Measurements from ENCODE around the gene DAP. TPM values are rescaled to one million over a fixed set of nuclear protein-coding genes. Genes with fewer than 3 reads are reported as not detected.

The DAP gene
- total RNA-seq, 1 experiment from 2014 or later: 108 TPM

GRCh38 chr5:10701567-10702039 lies 59.4 kb downstream of the DAP start:
- in situ Hi-C loops (cut with HindIII; ENCODE audit: low pct_unique_long_range_greater_than_20kb, low sequenced_read_pairs): no loop called here
- Histone ChIP-seq H3K27ac (ENCODE audit: low read length) (no peak overlapping the region), H3K9me3 (ENCODE audit: control insufficient read depth, insufficient read depth, low read depth, low read length) (no peaks in the 10 kb centered on the region), H3K36me3 (ENCODE audit: control insufficient read depth, insufficient read depth, low read length) (no peaks in the 10 kb centered on the region), H3K4me1 (ENCODE audit: control insufficient read depth, insufficient read depth, low read length) (peaks cover 12% of the 10 kb centered on the region), H3K4me3 (ENCODE audit: low read depth in 2 of 2, low read length in 2 of 2) (no peak overlapping the region), H3K27me3 (ENCODE audit: control insufficient read depth, insufficient read depth, low read length) (no peaks in the 10 kb centered on the region)
- no peak for TF ChIP-seq TCF7L2 (IDR thresholded peaks at IDR 0.05; ENCODE audit: low read depth, low read length)
- TF ChIP-seq SIN3A (IDR thresholded peaks at IDR 0.05; ENCODE audit: borderline replicate concordance, insufficient read depth, low read depth, low read length): no peak
- no peak for TF ChIP-seq POLR2AphosphoS5 (IDR thresholded peaks at IDR 0.05; ENCODE audit: low read depth, low read length)
- TF ChIP-seq, protein P1, sequence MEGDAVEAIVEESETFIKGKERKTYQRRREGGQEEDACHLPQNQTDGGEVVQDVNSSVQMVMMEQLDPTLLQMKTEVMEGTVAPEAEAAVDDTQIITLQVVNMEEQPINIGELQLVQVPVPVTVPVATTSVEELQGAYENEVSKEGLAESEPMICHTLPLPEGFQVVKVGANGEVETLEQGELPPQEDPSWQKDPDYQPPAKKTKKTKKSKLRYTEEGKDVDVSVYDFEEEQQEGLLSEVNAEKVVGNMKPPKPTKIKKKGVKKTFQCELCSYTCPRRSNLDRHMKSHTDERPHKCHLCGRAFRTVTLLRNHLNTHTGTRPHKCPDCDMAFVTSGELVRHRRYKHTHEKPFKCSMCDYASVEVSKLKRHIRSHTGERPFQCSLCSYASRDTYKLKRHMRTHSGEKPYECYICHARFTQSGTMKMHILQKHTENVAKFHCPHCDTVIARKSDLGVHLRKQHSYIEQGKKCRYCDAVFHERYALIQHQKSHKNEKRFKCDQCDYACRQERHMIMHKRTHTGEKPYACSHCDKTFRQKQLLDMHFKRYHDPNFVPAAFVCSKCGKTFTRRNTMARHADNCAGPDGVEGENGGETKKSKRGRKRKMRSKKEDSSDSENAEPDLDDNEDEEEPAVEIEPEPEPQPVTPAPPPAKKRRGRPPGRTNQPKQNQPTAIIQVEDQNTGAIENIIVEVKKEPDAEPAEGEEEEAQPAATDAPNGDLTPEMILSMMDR (IDR thresholded peaks at IDR 0.05): peak; percentile 85
- TF ChIP-seq, protein P2, sequence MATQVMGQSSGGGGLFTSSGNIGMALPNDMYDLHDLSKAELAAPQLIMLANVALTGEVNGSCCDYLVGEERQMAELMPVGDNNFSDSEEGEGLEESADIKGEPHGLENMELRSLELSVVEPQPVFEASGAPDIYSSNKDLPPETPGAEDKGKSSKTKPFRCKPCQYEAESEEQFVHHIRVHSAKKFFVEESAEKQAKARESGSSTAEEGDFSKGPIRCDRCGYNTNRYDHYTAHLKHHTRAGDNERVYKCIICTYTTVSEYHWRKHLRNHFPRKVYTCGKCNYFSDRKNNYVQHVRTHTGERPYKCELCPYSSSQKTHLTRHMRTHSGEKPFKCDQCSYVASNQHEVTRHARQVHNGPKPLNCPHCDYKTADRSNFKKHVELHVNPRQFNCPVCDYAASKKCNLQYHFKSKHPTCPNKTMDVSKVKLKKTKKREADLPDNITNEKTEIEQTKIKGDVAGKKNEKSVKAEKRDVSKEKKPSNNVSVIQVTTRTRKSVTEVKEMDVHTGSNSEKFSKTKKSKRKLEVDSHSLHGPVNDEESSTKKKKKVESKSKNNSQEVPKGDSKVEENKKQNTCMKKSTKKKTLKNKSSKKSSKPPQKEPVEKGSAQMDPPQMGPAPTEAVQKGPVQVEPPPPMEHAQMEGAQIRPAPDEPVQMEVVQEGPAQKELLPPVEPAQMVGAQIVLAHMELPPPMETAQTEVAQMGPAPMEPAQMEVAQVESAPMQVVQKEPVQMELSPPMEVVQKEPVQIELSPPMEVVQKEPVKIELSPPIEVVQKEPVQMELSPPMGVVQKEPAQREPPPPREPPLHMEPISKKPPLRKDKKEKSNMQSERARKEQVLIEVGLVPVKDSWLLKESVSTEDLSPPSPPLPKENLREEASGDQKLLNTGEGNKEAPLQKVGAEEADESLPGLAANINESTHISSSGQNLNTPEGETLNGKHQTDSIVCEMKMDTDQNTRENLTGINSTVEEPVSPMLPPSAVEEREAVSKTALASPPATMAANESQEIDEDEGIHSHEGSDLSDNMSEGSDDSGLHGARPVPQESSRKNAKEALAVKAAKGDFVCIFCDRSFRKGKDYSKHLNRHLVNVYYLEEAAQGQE (IDR thresholded peaks at IDR 0.05; ENCODE audit: insufficient read depth in 1 of 2, low read depth in 2 of 2, low read length in 1 of 2): no peak
- DNase-seq (ENCODE audit: low read depth, low spot score) (no peak), ATAC-seq (peak; percentile 65)
- intact Hi-C loops (cut with micrococcal nuclease; ENCODE audit: unreplicated experiment): no loop called here
- POLR2A ChIA-PET: no interaction called here
- CTCF ChIA-PET: interaction anchor here (1.7 kb wide), 1 partner anchor 12 kb away, joined by 5 read pairs; no protein-coding TSS in a partner anchor
- BruUV-seq (replicated peaks): no TSS peak

GRCh38 chr5:10700516-10700915 lies 60.5 kb downstream of the DAP start:
- H3K4me1 ChIP-seq (ENCODE audit: control insufficient read depth, insufficient read depth, low read length): peaks cover 14% of the 10 kb centered on the region
- in situ Hi-C loops (cut with HindIII; ENCODE audit: low pct_unique_long_range_greater_than_20kb, low sequenced_read_pairs): no loop called here
- POLR2A ChIA-PET: no interaction called here

More at GRCh38 chr5:10700516-10700915, 60.5 kb downstream of the DAP start:
- CTCF ChIA-PET: interaction anchor here (0.6 kb wide), 1 partner anchor 79 kb away, joined by 3 read pairs; no protein-coding TSS in a partner anchor
- BruUV-seq (replicated peaks): no TSS peak
- intact Hi-C loops (cut with micrococcal nuclease; ENCODE audit: unreplicated experiment): no loop called here
- Histone ChIP-seq H3K27ac (ENCODE audit: low read length) (no peak overlapping the region), H3K9me3 (ENCODE audit: control insufficient read depth, insufficient read depth, low read depth, low read length) (no peaks in the 10 kb centered on the region), H3K27me3 (ENCODE audit: control insufficient read depth, insufficient read depth, low read length) (no peaks in the 10 kb centered on the region), H3K4me3 (ENCODE audit: low read depth in 2 of 2, low read length in 2 of 2) (no peak overlapping the region), H3K36me3 (ENCODE audit: control insufficient read depth, insufficient read depth, low read length) (no peaks in the 10 kb centered on the region)
- TF ChIP-seq, protein P1 (IDR thresholded peaks at IDR 0.05): no peak
- no peak for TF ChIP-seq TCF7L2 (IDR thresholded peaks at IDR 0.05; ENCODE audit: low read depth, low read length)
- TF ChIP-seq, protein P2 (IDR thresholded peaks at IDR 0.05; ENCODE audit: insufficient read depth in 1 of 2, low read depth in 2 of 2, low read length in 1 of 2): no peak
- no peak for TF ChIP-seq POLR2AphosphoS5 (IDR thresholded peaks at IDR 0.05; ENCODE audit: low read depth, low read length)
- no peak for TF ChIP-seq SIN3A (IDR thresholded peaks at IDR 0.05; ENCODE audit: borderline replicate concordance, insufficient read depth, low read depth, low read length)
- ATAC-seq: no peak
- DNase-seq (ENCODE audit: low read depth, low spot score): no peak
